G401 (cell line): ENCODE data around the gene DYTN. TPM values are rescaled to one million over a fixed set of nuclear protein-coding genes. Genes with fewer than 3 reads are reported as not detected.
A peak's percentile ranks its signal among the peaks of the same experiment; 100 is the strongest.

ENCODE experiments used
- DNase-seq: peaks from one replicate; pipeline ENCODE4 v3.0.0-alpha.2; 2015; ENCODE audit warnings: low spot score
- in situ Hi-C: cut with HindIII; loops from 2 replicates; pipeline ENCODE4 v1.10.0; 2016; ENCODE audit warnings: low sequenced_read_pairs, mixed read lengths
- total RNA-seq: library from RNA; depleted of rRNA; stranded (reverse); fragments of >200 nt; shearing (Covaris generic); gene quantifications from 2 replicates; pipeline ENCODE4 v1.2.3, GENCODE V29; 2014

DYTN gene
- total RNA-seq, 1 experiment from 2014 or later, result not detected

- no peak for DNase-seq
- in situ Hi-C loops, result no loop called here
These were observed 16.1 kb downstream of the DYTN start for GRCh38 chr2:206701952-206702605.

GRCh38 chr2:206700156-206700555, 18.0 kb downstream of the DYTN start:
- in situ Hi-C loops, result no loop called here
- DNase-seq, result no peak

- DNase-seq, result no peak
- in situ Hi-C loops, result no loop called here
These were observed 19.4 kb downstream of the DYTN start for GRCh38 chr2:206698811-206699210.

- no peak for DNase-seq
- in situ Hi-C loops, result no loop called here
These were observed 21.3 kb downstream of the DYTN start for GRCh38 chr2:206696910-206697309.

GRCh38 chr2:206693399-206694137, 24.6 kb downstream of the DYTN start:
- in situ Hi-C loops, result no loop called here
- peak; percentile 81 for DNase-seq

GRCh38 chr2:206692971-206693370, 25.2 kb downstream of the DYTN start:
- DNase-seq, result no peak
- in situ Hi-C loops, result no loop called here

GRCh38 chr2:206688990-206689389, 29.2 kb downstream of the DYTN start:
- in situ Hi-C loops, result no loop called here
- DNase-seq, result no peak

GRCh38 chr2:206688453-206688852, 29.7 kb downstream of the DYTN start:
- in situ Hi-C loops, result no loop called here
- DNase-seq, result no peak

- in situ Hi-C loops, result no loop called here
- DNase-seq, result no peak
These were observed 34.6 kb downstream of the DYTN start for GRCh38 chr2:206683546-206683945.

- in situ Hi-C loops, result no loop called here
- DNase-seq, result no peak
These were observed 47.5 kb downstream of the DYTN start for GRCh38 chr2:206670531-206671319.

GRCh38 chr2:206665251-206665650, 52.9 kb downstream of the DYTN start:
- in situ Hi-C loops, result no loop called here
- no peak for DNase-seq

GRCh38 chr2:206657087-206657486, 61.1 kb downstream of the DYTN start:
- DNase-seq, result no peak
- in situ Hi-C loops, result no loop called here

GRCh38 chr2:206647985-206648384, 70.2 kb downstream of the DYTN start:
- in situ Hi-C loops, result no loop called here
- no peak for DNase-seq

- DNase-seq, result peak; percentile 13
- in situ Hi-C loops, result no loop called here
These were observed 75.8 kb downstream of the DYTN start, which contains the start of gene FAM237A for GRCh38 chr2:206642075-206643025. Gene FAM237A (plus strand): TSS chr2:206642487. CDS start chr2:206644237, 1,750 bp downstream.

GRCh38 chr2:206641226-206641625, 77.0 kb downstream of the DYTN start:
- no peak for DNase-seq
- in situ Hi-C loops, result no loop called here

- DNase-seq, result no peak
- in situ Hi-C loops, result no loop called here
These were observed 78.6 kb downstream of the DYTN start for GRCh38 chr2:206639636-206640035.

GRCh38 chr2:206635015-206635414, 83.2 kb downstream of the DYTN start:
- no peak for DNase-seq
- in situ Hi-C loops, result no loop called here

- in situ Hi-C loops, result no loop called here
- DNase-seq, result no peak
These were observed 86.9 kb downstream of the DYTN start for GRCh38 chr2:206631340-206631739.

- DNase-seq, result no peak
- in situ Hi-C loops, result no loop called here
These were observed 90.6 kb downstream of the DYTN start for GRCh38 chr2:206627632-206628031.
